A549 (cell line): ENCODE results near the gene STAM. TPM values are rescaled to one million over a fixed set of nuclear protein-coding genes. Genes with fewer than 3 reads are reported as not detected.

Experiments
- ATAC-seq, 2 experiments: fragments of 200-7000 bp in 1 of 2; fragments of >200 bp in 1 of 2; cut with Nextera tagmentation in 1 of 2; cut with Tn5 transposase in 1 of 2; 3 replicates each; pipeline versions ENCODE4 v1.8.0 to v1.9.1; 2018 to 2020; ENCODE audit warnings: mild to moderate bottlenecking in 1 of 2, moderate library complexity in 1 of 2
- CTCF ChIA-PET: fragments of 300-600 bp; sonication (Branson Sonifier 250); formaldehyde crosslinking; extraction: SDS; loops from one replicate; lab custom pipeline; 2021; ENCODE audit warnings: antibody characterized with exemption, inconsistent platforms; lab: Yijun Ruan, JAX
- POLR2A ChIA-PET: fragments of 350-600 bp; formaldehyde crosslinking; extraction: SDS; loops from one replicate; lab custom pipeline; 2021; ENCODE audit warnings: antibody characterized with exemption, inconsistent platforms; lab: Yijun Ruan, JAX
- DNase-seq, 2 experiments: peaks; one replicate each; pipeline versions ENCODE4 v3.0.0 to v3.0.0-alpha.2; 2011 to 2016; ENCODE audit warnings: low read depth in 1 of 2, low spot score in 1 of 2
- FAIRE-seq: peaks from 2 replicates; lab custom pipeline; 2011; peaks lifted over from hg19 to GRCh38; lab: Jason Lieb, UNC
- H3K27ac ChIP-seq, 2 experiments: fragments of >200 bp; sonication (Bioruptor Twin); formaldehyde crosslinking; 3 replicates each; pipeline ENCODE4 v1.5.1; 2016 to 2017
- H3K4me1 ChIP-seq: fragments of >200 bp; sonication (Bioruptor Twin); formaldehyde crosslinking; 3 replicates; pipeline ENCODE4 v1.6.1; 2016
- H3K4me2 ChIP-seq: fragments of >200 bp; sonication (Bioruptor Twin); formaldehyde crosslinking; 3 replicates; pipeline ENCODE4 v1.6.1; 2016
- H3K4me3 ChIP-seq: fragments of >200 bp; sonication (Bioruptor Twin); formaldehyde crosslinking; 3 replicates; pipeline ENCODE4 v1.5.1; 2016
- H3K9me3 ChIP-seq: fragments of >200 bp; sonication (Bioruptor Twin); formaldehyde crosslinking; 3 replicates; pipeline ENCODE4 v1.6.1; 2016
- EP300 ChIP-seq, 2 experiments: fragments of >200 bp; sonication (Bioruptor Twin); formaldehyde crosslinking; IDR thresholded peaks; 2 replicates in 1 of 2; 3 replicates in 1 of 2; pipeline ENCODE4 v1.6.1; 2016 to 2017
- ESRRA ChIP-seq: fragments of 150-350 bp; IDR thresholded peaks from 2 replicates; pipeline ENCODE4 v1.6.1; 2014; ENCODE audit warnings: mild to moderate bottlenecking, low read length, borderline replicate concordance
- FOXS1 ChIP-seq: fragments of 250-450 bp; sonication (Bioruptor Pico); IDR thresholded peaks from 2 replicates; pipeline ENCODE4 v1.5.0; 2020; ENCODE audit warnings: mild to moderate bottlenecking, moderate library complexity
- HOXA7 ChIP-seq: fragments of 250-450 bp; sonication (Bioruptor Pico); IDR thresholded peaks from 2 replicates; pipeline ENCODE4 v1.5.0; 2020; ENCODE audit warnings: mild to moderate bottlenecking, moderate library complexity
- JUNB ChIP-seq: fragments of >200 bp; sonication (Bioruptor Twin); formaldehyde crosslinking; IDR thresholded peaks from 2 replicates; pipeline ENCODE4 v1.6.1; 2016
- KDM1A ChIP-seq: fragments of 200-600 bp; sonication (generic); IDR thresholded peaks from 2 replicates; pipeline ENCODE4 v1.6.1; 2016; ENCODE audit warnings: low read depth, mild to moderate bottlenecking
- KDM5A ChIP-seq: fragments of 200-600 bp; sonication (generic); IDR thresholded peaks from 2 replicates; pipeline ENCODE4 v1.6.1; 2016; ENCODE audit warnings: antibody characterized with exemption, mild to moderate bottlenecking
- TP53 ChIP-seq: fragments of 250-450 bp; sonication (Bioruptor Pico); IDR thresholded peaks from 2 replicates; pipeline ENCODE4 v1.5.0; 2021; ENCODE audit warnings: mild to moderate bottlenecking, moderate library complexity
- WGBS: methylation state at CpG from one replicate; pipeline ENCODE4 v1.1.6; 2017; ENCODE audit errors: missing lambda C conversion rate; 5-methylcytosine and 5-hydroxymethylcytosine counted together
- polyA plus RNA-seq, 4 experiments: library from polyadenylated mRNA; depleted of rRNA in 3 of 4; stranded (reverse); fragments of >200 nt; fragmentation: RNase III in 1 of 4; extraction: RNeasy Plus Mini Kit Qiagen cat#74134 plus additional on column Dnase treatment in 1 of 4; gene quantifications; 2 replicates in 3 of 4; 3 replicates in 1 of 4; pipeline ENCODE4 v1.2.3, GENCODE V29; 2011 to 2017
- TF ChIP-seq, protein P1 (sequence below): fragments of 250-450 bp; sonication (Bioruptor Pico); IDR thresholded peaks from 2 replicates; pipeline ENCODE4 v1.5.0; 2021; ENCODE audit warnings: mild to moderate bottlenecking, moderate library complexity, borderline replicate concordance
- TF ChIP-seq, protein P2 (sequence below): fragments of 200-600 bp; sonication (generic); IDR thresholded peaks from 2 replicates; pipeline ENCODE4 v1.6.1; 2016; ENCODE audit warnings: antibody characterized with exemption, mild to moderate bottlenecking, moderate library complexity
- TF ChIP-seq, protein P3 (sequence below): fragments of >200 bp; sonication (Bioruptor Twin); formaldehyde crosslinking; IDR thresholded peaks from 3 replicates; pipeline ENCODE4 v1.6.1; 2016
- TF ChIP-seq, protein P4 (sequence below): fragments of 150-350 bp; IDR thresholded peaks from 2 replicates; pipeline ENCODE4 v1.6.1; 2014; ENCODE audit warnings: low read depth, mild to moderate bottlenecking, low read length

STAM gene
- polyA plus RNA-seq, 2 of the 4 experiments (the other 2 are of a cell fraction): 24.4 to 51.7 TPM

DNA sequence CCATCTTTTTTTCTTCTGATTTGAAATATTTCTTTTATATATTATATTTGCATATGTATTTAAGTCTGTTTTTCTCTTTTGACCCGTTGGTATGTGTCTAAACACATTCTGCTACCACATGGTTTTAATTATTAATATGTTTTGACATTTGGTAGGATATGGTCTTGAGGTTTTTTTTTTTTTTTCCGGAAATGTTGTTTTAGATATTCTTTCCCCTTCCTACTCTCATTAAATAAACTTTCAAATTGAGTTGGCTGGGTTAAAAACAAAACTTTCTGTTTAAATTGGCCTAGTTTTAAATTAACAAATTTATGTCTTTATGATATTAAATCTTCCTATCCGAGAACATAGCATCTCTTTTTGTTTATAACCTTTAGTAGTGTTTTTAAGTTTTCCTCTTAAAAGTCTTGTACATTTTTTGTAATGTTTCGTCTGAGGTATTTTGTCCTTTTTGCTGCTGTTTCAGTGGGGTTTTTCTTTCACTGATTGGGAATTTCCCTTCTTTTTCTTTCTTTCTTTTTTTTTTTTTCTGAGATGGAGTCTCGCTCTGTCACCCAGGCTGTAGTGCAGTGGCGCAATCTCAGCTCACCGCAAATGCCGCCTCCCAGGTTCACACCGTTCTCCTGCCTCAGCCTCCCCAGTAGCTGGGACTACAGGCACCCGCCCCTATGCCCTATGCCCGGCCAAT lies 25.4 kb downstream of the STAM start (continued):
- TF ChIP-seq, protein P1, sequence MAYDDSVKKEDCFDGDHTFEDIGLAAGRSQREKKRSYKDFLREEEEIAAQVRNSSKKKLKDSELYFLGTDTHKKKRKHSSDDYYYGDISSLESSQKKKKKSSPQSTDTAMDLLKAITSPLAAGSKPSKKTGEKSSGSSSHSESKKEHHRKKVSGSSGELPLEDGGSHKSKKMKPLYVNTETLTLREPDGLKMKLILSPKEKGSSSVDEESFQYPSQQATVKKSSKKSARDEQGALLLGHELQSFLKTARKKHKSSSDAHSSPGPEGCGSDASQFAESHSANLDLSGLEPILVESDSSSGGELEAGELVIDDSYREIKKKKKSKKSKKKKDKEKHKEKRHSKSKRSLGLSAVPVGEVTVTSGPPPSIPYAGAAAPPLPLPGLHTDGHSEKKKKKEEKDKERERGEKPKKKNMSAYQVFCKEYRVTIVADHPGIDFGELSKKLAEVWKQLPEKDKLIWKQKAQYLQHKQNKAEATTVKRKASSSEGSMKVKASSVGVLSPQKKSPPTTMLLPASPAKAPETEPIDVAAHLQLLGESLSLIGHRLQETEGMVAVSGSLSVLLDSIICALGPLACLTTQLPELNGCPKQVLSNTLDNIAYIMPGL (CRISPR knock-in tag): no peak
- TF ChIP-seq FOXS1 (CRISPR knock-in tag) (no peak), KDM1A (no peak), ESRRA (no peak), JUNB (no peak), KDM5A (no peak)
- TF ChIP-seq, all 56 proteins: peak for 0

DNA sequence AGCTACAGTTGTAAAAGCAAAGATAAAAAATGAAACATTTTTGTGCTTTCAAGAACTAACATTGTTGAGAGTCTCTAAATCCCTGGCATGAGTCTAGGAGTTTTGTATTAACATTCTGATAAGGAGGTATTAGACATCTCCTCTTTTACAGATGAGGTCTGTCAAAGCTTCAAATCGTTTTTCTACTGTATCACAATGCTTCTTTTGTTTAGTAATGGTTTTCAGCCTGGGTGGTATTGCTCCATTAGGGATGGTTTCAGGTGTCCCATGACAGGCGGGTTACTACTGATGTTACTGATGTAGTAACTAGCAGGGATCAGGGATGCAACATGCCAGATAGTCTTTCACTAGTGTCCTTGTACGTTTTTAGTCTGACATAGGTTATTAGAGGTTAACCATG lies 27.4 kb downstream of the STAM start:
- no peak overlapping the region for H3K4me3 ChIP-seq

More for the DNA sequence above, 27.4 kb downstream of the STAM start:
- peak overlapping the region in 1 of 2 experiments; percentile 19; a peak in 1 of 6 replicates for H3K27ac ChIP-seq
- WGBS: 47% methylated on average over 3 of the region's 3 CpGs
- no peak for ATAC-seq
- H3K9me3 ChIP-seq: no peaks in the 10 kb centered on the region
- CTCF ChIA-PET: interaction anchor here (0.6 to 2.0 kb wide), 2 partner anchors 54 to 1784 kb away, joined by 3 to 4 read pairs; partner anchors contain the start of gene HACD1
- H3K4me2 ChIP-seq: peak overlapping the region; percentile 10; the same call in 1 of the 3 replicates
- no peak for TF ChIP-seq TP53
- TF ChIP-seq, protein P2, sequence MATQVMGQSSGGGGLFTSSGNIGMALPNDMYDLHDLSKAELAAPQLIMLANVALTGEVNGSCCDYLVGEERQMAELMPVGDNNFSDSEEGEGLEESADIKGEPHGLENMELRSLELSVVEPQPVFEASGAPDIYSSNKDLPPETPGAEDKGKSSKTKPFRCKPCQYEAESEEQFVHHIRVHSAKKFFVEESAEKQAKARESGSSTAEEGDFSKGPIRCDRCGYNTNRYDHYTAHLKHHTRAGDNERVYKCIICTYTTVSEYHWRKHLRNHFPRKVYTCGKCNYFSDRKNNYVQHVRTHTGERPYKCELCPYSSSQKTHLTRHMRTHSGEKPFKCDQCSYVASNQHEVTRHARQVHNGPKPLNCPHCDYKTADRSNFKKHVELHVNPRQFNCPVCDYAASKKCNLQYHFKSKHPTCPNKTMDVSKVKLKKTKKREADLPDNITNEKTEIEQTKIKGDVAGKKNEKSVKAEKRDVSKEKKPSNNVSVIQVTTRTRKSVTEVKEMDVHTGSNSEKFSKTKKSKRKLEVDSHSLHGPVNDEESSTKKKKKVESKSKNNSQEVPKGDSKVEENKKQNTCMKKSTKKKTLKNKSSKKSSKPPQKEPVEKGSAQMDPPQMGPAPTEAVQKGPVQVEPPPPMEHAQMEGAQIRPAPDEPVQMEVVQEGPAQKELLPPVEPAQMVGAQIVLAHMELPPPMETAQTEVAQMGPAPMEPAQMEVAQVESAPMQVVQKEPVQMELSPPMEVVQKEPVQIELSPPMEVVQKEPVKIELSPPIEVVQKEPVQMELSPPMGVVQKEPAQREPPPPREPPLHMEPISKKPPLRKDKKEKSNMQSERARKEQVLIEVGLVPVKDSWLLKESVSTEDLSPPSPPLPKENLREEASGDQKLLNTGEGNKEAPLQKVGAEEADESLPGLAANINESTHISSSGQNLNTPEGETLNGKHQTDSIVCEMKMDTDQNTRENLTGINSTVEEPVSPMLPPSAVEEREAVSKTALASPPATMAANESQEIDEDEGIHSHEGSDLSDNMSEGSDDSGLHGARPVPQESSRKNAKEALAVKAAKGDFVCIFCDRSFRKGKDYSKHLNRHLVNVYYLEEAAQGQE: no peak
- TF ChIP-seq, protein P3, sequence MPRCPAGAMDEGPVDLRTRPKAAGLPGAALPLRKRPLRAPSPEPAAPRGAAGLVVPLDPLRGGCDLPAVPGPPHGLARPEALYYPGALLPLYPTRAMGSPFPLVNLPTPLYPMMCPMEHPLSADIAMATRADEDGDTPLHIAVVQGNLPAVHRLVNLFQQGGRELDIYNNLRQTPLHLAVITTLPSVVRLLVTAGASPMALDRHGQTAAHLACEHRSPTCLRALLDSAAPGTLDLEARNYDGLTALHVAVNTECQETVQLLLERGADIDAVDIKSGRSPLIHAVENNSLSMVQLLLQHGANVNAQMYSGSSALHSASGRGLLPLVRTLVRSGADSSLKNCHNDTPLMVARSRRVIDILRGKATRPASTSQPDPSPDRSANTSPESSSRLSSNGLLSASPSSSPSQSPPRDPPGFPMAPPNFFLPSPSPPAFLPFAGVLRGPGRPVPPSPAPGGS: no peak
- TF ChIP-seq KDM5A: no peak
- TF ChIP-seq FOXS1 (CRISPR knock-in tag): no peak
- TF ChIP-seq, protein P4, sequence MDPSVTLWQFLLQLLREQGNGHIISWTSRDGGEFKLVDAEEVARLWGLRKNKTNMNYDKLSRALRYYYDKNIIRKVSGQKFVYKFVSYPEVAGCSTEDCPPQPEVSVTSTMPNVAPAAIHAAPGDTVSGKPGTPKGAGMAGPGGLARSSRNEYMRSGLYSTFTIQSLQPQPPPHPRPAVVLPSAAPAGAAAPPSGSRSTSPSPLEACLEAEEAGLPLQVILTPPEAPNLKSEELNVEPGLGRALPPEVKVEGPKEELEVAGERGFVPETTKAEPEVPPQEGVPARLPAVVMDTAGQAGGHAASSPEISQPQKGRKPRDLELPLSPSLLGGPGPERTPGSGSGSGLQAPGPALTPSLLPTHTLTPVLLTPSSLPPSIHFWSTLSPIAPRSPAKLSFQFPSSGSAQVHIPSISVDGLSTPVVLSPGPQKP: no peak
- TF ChIP-seq EP300 (IDR thresholded peaks at IDR 0.05): no peak
- no peak for TF ChIP-seq HOXA7 (CRISPR knock-in tag)
- TF ChIP-seq, all 56 proteins: peak for 0
- peaks cover 49% of the 10 kb centered on the region for H3K4me1 ChIP-seq
- no peak for FAIRE-seq
- POLR2A ChIA-PET: interaction anchor here (2.0 kb wide), 1 partner anchor 28 kb away, joined by 8 read pairs; the partner anchor contains the start of gene STAM
- no peak for DNase-seq
